A549 (cell line): Measurements from ENCODE around the gene FREY1. TPM values are rescaled to one million over a fixed set of nuclear protein-coding genes. Genes with fewer than 3 reads are reported as not detected.
A peak's percentile ranks its signal among the peaks of the same experiment; 100 is the strongest.

ENCODE experiments used
- ATAC-seq, 2 experiments: fragments of 200-7000 bp in 1 of 2; fragments of >200 bp in 1 of 2; cut with Nextera tagmentation in 1 of 2; cut with Tn5 transposase in 1 of 2; 3 replicates each; pipeline versions ENCODE4 v1.8.0 to v1.9.1; 2018 to 2020; ENCODE audit warnings: mild to moderate bottlenecking in 1 of 2, moderate library complexity in 1 of 2
- CTCF ChIA-PET: fragments of 300-600 bp; sonication (Branson Sonifier 250); formaldehyde crosslinking; extraction: SDS; loops from one replicate; lab custom pipeline; 2021; ENCODE audit warnings: antibody characterized with exemption, inconsistent platforms; lab: Yijun Ruan, JAX
- POLR2A ChIA-PET: fragments of 350-600 bp; formaldehyde crosslinking; extraction: SDS; loops from one replicate; lab custom pipeline; 2021; ENCODE audit warnings: antibody characterized with exemption, inconsistent platforms; lab: Yijun Ruan, JAX
- DNase-seq, 2 experiments: peaks; one replicate each; pipeline versions ENCODE4 v3.0.0 to v3.0.0-alpha.2; 2011 to 2016; ENCODE audit warnings: low read depth in 1 of 2, low spot score in 1 of 2
- FAIRE-seq: peaks from 2 replicates; lab custom pipeline; 2011; peaks lifted over from hg19 to GRCh38; lab: Jason Lieb, UNC
- H3K27ac ChIP-seq, 2 experiments: fragments of >200 bp; sonication (Bioruptor Twin); formaldehyde crosslinking; 3 replicates each; pipeline ENCODE4 v1.5.1; 2016 to 2017
- H3K4me1 ChIP-seq: fragments of >200 bp; sonication (Bioruptor Twin); formaldehyde crosslinking; 3 replicates; pipeline ENCODE4 v1.6.1; 2016
- H3K4me2 ChIP-seq: fragments of >200 bp; sonication (Bioruptor Twin); formaldehyde crosslinking; 3 replicates; pipeline ENCODE4 v1.6.1; 2016
- H3K4me3 ChIP-seq: fragments of >200 bp; sonication (Bioruptor Twin); formaldehyde crosslinking; 3 replicates; pipeline ENCODE4 v1.5.1; 2016
- H3K9me3 ChIP-seq: fragments of >200 bp; sonication (Bioruptor Twin); formaldehyde crosslinking; 3 replicates; pipeline ENCODE4 v1.6.1; 2016
- BHLHE40 ChIP-seq: IDR thresholded peaks from 2 replicates; pipeline ENCODE4 v1.6.1; 2012; ENCODE audit warnings: low read depth, low read length, inconsistent platforms
- CBX8 ChIP-seq: fragments of 200-600 bp; sonication (generic); IDR thresholded peaks from 2 replicates; pipeline ENCODE4 v1.6.1; 2016
- CEBPB ChIP-seq, 2 experiments: fragments of >200 bp in 1 of 2; sonication (Bioruptor Twin) in 1 of 2; formaldehyde crosslinking in 1 of 2; IDR thresholded peaks; 2 replicates each; pipeline ENCODE4 v1.6.1; 2012 to 2016
- CHD4 ChIP-seq: fragments of 200-600 bp; sonication (generic); IDR thresholded peaks from 2 replicates; pipeline ENCODE4 v1.6.1; 2016; ENCODE audit warnings: antibody characterized with exemption, mild to moderate bottlenecking, borderline replicate concordance
- EHF ChIP-seq: fragments of 250-450 bp; sonication (Bioruptor Pico); IDR thresholded peaks from 2 replicates; pipeline ENCODE4 v1.5.0; 2020; ENCODE audit warnings: mild to moderate bottlenecking
- HDAC2 ChIP-seq: fragments of 200-600 bp; sonication (generic); IDR thresholded peaks from 2 replicates; pipeline ENCODE4 v1.6.1; 2016
- HES2 ChIP-seq: fragments of >200 bp; sonication (Bioruptor Twin); formaldehyde crosslinking; IDR thresholded peaks from 2 replicates; pipeline ENCODE4 v1.6.1; 2016
- HEYL ChIP-seq: fragments of 250-450 bp; sonication (Bioruptor Pico); IDR thresholded peaks from 2 replicates; pipeline ENCODE4 v1.8.0; 2021; ENCODE audit warnings: mild to moderate bottlenecking, moderate library complexity
- HOXA7 ChIP-seq: fragments of 250-450 bp; sonication (Bioruptor Pico); IDR thresholded peaks from 2 replicates; pipeline ENCODE4 v1.5.0; 2020; ENCODE audit warnings: mild to moderate bottlenecking, moderate library complexity
- KDM1A ChIP-seq: fragments of 200-600 bp; sonication (generic); IDR thresholded peaks from 2 replicates; pipeline ENCODE4 v1.6.1; 2016; ENCODE audit warnings: low read depth, mild to moderate bottlenecking
- KDM5A ChIP-seq: fragments of 200-600 bp; sonication (generic); IDR thresholded peaks from 2 replicates; pipeline ENCODE4 v1.6.1; 2016; ENCODE audit warnings: antibody characterized with exemption, mild to moderate bottlenecking
- MYC ChIP-seq: IDR thresholded peaks from 2 replicates; pipeline ENCODE4 v1.6.1; 2012; ENCODE audit warnings: mild to moderate bottlenecking, inconsistent platforms, low read length, improper control_type of control experiment, borderline replicate concordance
- NFE2L2 ChIP-seq: fragments of 150-350 bp; conservative IDR thresholded peaks from 2 replicates; pipeline ENCODE4 v1.6.1; 2014; ENCODE audit warnings: low read length
- NPAS2 ChIP-seq: fragments of 250-450 bp; sonication (Bioruptor Pico); IDR thresholded peaks from 2 replicates; pipeline ENCODE4 v1.8.0; 2022; ENCODE audit warnings: mild to moderate bottlenecking, moderate library complexity, borderline replicate concordance
- PBX3 ChIP-seq: IDR thresholded peaks from 2 replicates; pipeline ENCODE4 v1.6.1; 2012
- POLR2A ChIP-seq: IDR thresholded peaks from 2 replicates; pipeline ENCODE4 v1.6.1; 2012; ENCODE audit warnings: mild to moderate bottlenecking, low read length
- RAD21 ChIP-seq, 2 experiments: fragments of >200 bp in 1 of 2; sonication (Bioruptor Twin) in 1 of 2; formaldehyde crosslinking in 1 of 2; IDR thresholded peaks in 1 of 2; conservative IDR thresholded peaks in 1 of 2; 2 replicates in 1 of 2; 3 replicates in 1 of 2; pipeline ENCODE4 v1.6.1; 2012 to 2018; ENCODE audit warnings: inconsistent platforms in 1 of 2
- RNF2 ChIP-seq: fragments of 200-600 bp; sonication (generic); IDR thresholded peaks from 2 replicates; pipeline ENCODE4 v1.6.1; 2016; ENCODE audit warnings: low read depth, mild to moderate bottlenecking, antibody characterized with exemption, moderate library complexity, borderline replicate concordance
- ZNF302 ChIP-seq: fragments of 250-450 bp; sonication (Bioruptor Pico); IDR thresholded peaks from 2 replicates; pipeline ENCODE4 v1.9.0; 2021; ENCODE audit warnings: inconsistent platforms, mild to moderate bottlenecking, moderate library complexity
- ZSCAN20 ChIP-seq: fragments of 250-450 bp; sonication (Bioruptor Pico); IDR thresholded peaks from 2 replicates; pipeline ENCODE4 v1.8.0; 2022; ENCODE audit warnings: mild to moderate bottlenecking, moderate library complexity
- WGBS: methylation state at CpG from one replicate; pipeline ENCODE4 v1.1.6; 2017; ENCODE audit errors: missing lambda C conversion rate; 5-methylcytosine and 5-hydroxymethylcytosine counted together
- polyA plus RNA-seq, 4 experiments: library from polyadenylated mRNA; depleted of rRNA in 3 of 4; stranded (reverse); fragments of >200 nt; fragmentation: RNase III in 1 of 4; extraction: RNeasy Plus Mini Kit Qiagen cat#74134 plus additional on column Dnase treatment in 1 of 4; gene quantifications; 2 replicates in 3 of 4; 3 replicates in 1 of 4; pipeline ENCODE4 v1.2.3, GENCODE V29; 2011 to 2017
- TF ChIP-seq, protein P1 (sequence below): IDR thresholded peaks from 2 replicates; pipeline ENCODE4 v1.6.1; 2012
- TF ChIP-seq, protein P2 (sequence below): IDR thresholded peaks from 2 replicates; pipeline ENCODE4 v1.6.1; 2012; ENCODE audit warnings: low read depth, borderline replicate concordance
- TF ChIP-seq, protein P3 (sequence below): fragments of >200 bp; sonication (Bioruptor Twin); formaldehyde crosslinking; IDR thresholded peaks from 3 replicates; pipeline ENCODE4 v1.5.1; 2016

Gene FREY1
- polyA plus RNA-seq, 2 of the 4 experiments (the other 2 are of a cell fraction): 0.17 to 0.21 TPM

DNA sequence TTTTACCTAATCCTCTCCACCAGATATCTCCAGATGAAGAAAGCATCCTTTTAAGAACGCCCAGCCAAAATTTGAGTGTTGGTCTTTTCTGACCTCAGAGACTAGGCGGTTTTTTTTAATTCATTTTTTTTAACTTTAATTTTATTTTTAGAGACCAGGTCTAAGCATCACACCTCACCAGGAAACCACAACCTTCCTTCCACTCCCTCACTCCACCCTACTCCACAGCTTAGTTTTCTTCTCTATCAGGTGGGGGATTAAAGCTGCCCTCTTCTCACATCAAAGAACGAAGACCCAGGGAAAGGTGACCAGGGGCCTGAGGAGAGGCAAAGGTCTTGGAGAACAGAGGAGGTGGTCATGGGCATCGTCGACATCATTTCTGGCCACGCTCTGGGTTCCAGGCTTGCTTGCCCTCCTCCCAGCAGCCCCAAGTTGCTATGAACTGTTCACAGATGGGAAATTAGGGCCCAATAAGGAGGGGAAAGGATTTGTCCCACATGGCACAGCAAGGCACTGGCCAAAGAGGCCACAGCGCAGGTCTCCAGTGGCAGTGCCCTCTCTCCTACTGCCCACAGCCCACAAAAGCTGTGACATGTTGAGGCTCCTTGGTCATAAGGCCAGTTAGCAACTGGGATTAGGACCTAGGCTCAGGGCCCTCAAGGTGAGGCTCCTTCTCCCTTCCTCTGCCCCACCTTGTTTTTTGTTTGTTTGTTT lies 12.0 kb upstream of the FREY1 start:
- POLR2A ChIA-PET: no interaction called here

DNA sequence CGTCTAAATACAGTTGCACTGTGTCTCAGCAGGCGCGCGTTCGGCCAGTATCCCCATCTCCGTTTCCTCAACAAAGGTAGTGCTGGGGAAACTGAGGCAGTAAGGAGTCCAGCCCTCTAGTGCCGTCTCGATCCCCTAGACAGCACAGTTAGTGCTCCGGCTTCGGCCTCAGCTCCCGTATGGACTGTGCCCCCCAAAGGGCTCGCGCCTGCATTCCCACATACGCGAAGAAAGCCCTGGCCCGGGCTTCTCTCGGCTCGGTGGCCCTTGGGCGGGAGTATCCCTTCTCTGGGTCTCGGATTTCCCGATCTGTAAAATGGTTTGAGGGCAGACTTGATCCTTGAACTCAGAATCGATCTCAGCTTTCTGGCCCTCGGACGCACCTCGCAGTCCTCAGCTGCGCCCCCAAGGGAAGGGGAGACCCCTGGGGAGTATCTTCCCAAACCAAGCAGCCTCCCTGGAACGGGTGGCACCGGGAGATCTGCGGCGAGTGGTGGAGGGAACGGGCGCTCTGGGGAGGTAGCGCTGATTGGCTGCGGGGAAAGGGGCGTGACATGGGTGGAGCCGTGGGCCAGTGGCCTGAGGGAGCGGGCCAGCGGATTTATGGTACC lies 11.4 kb upstream of the FREY1 start:
- DNase-seq (peak; percentile 66 to 91), ATAC-seq (peak; percentile 77 to 89), FAIRE-seq (no peak)
- Histone ChIP-seq H3K27ac (peak overlapping the region; percentile 88 to 96), H3K4me1 (peaks cover 13% of the 10 kb centered on the region; the same call in 2 of the 3 replicates), H3K4me2 (peak overlapping the region; percentile 86), H3K9me3 (no peaks in the 10 kb centered on the region), H3K4me3 (peak overlapping the region; percentile 81)
- ChIA-PET CTCF (interaction anchor here (0.9 to 3.6 kb wide), 4 partner anchors 9 to 52 kb away, joined by 3 to 12 read pairs (median 6); no protein-coding TSS in a partner anchor), POLR2A (interaction anchor here (0.7 to 1.4 kb wide), 9 partner anchors 8 to 203 kb away, joined by 3 to 9 read pairs (median 6); partner anchors contain the start of gene PHF21A)
- TF ChIP-seq BHLHE40 (no peak), KDM1A (peak; percentile 64; the same call in 1 of the 2 replicates), POLR2A (peak; percentile 59), RAD21 (conservative IDR thresholded peaks at IDR 0.05 in 1 of 2, IDR thresholded peaks at IDR 0.05 in 1 of 2) (no peak), RNF2 (0 out of 2 replicates have a peak, but pooled peaks have one; percentile 54), HEYL (CRISPR knock-in tag) (no peak), KDM5A (peak; percentile 29; the same call in 1 of the 2 replicates), CHD4 (0 out of 2 replicates have a peak, but pooled peaks have one; percentile 24)
- TF ChIP-seq, protein P1, sequence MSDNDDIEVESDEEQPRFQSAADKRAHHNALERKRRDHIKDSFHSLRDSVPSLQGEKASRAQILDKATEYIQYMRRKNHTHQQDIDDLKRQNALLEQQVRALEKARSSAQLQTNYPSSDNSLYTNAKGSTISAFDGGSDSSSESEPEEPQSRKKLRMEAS: peak; percentile 29; the same call in 1 of the 2 replicates
- TF ChIP-seq, protein P2, sequence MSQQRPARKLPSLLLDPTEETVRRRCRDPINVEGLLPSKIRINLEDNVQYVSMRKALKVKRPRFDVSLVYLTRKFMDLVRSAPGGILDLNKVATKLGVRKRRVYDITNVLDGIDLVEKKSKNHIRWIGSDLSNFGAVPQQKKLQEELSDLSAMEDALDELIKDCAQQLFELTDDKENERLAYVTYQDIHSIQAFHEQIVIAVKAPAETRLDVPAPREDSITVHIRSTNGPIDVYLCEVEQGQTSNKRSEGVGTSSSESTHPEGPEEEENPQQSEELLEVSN: peak; percentile 69
- under 1% methylated on average over 37 of the region's 38 CpGs for WGBS

More for the DNA sequence above, 12.0 kb upstream of the FREY1 start:
- DNase-seq (no peak), ATAC-seq (no peak), FAIRE-seq (no peak)
- Histone ChIP-seq H3K4me1 (peaks cover 13% of the 10 kb centered on the region; the same call in 2 of the 3 replicates), H3K4me2 (peak overlapping the region; percentile 86), H3K4me3 (peak overlapping the region; percentile 81; the same call in 1 of the 3 replicates), H3K9me3 (no peaks in the 10 kb centered on the region), H3K27ac (peak overlapping the region in 1 of 2 experiments; percentile 96; a peak in 2 of 6 replicates)
- CTCF ChIA-PET: interaction anchor here (2.7 to 3.6 kb wide), 2 partner anchors 9 to 46 kb away, joined by 9 to 12 read pairs; no protein-coding TSS in a partner anchor
- TF ChIP-seq ZNF302 (CRISPR knock-in tag) (no peak), RNF2 (no peak), EHF (CRISPR knock-in tag) (no peak), CBX8 (no peak), NFE2L2 (no peak), CEBPB (IDR thresholded peaks at IDR 0.05) (no peak), BHLHE40 (no peak), HDAC2 (no peak), NPAS2 (no peak), MYC (no peak), HEYL (CRISPR knock-in tag) (no peak), PBX3 (no peak), HES2 (no peak), ZSCAN20 (no peak), KDM1A (no peak), HOXA7 (CRISPR knock-in tag) (no peak)
- TF ChIP-seq, protein P3, sequence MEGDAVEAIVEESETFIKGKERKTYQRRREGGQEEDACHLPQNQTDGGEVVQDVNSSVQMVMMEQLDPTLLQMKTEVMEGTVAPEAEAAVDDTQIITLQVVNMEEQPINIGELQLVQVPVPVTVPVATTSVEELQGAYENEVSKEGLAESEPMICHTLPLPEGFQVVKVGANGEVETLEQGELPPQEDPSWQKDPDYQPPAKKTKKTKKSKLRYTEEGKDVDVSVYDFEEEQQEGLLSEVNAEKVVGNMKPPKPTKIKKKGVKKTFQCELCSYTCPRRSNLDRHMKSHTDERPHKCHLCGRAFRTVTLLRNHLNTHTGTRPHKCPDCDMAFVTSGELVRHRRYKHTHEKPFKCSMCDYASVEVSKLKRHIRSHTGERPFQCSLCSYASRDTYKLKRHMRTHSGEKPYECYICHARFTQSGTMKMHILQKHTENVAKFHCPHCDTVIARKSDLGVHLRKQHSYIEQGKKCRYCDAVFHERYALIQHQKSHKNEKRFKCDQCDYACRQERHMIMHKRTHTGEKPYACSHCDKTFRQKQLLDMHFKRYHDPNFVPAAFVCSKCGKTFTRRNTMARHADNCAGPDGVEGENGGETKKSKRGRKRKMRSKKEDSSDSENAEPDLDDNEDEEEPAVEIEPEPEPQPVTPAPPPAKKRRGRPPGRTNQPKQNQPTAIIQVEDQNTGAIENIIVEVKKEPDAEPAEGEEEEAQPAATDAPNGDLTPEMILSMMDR: no peak
- TF ChIP-seq, all 56 proteins: peak for 0
- WGBS: 47% methylated on average over 7 of the region's 7 CpGs
